HG02870 (cell line): ENCODE measurements around the gene KRT78.
"Not testable (repeated sequence)": the region's sequence is repeated elsewhere in the genome, so short reads cannot be mapped to it uniquely, and the experiment has no call there.

Experiments
- ATAC-seq: cut with Tn5 transposase; IDR thresholded peaks from one replicate; pipeline ENCODE4 v1.9.1; 2021; ENCODE audit warnings: mild to moderate bottlenecking, moderate library complexity; ENCODE audit not compliant: unreplicated experiment

KRT78 gene

GRCh38 chr12:52872644-52873389 lies 24.0 kb upstream of the KRT78 start:
- no peak for ATAC-seq

- ATAC-seq, result no peak
Measured at GRCh38 chr12:52871291-52872039, 22.7 kb upstream of the KRT78 start.

DNA sequence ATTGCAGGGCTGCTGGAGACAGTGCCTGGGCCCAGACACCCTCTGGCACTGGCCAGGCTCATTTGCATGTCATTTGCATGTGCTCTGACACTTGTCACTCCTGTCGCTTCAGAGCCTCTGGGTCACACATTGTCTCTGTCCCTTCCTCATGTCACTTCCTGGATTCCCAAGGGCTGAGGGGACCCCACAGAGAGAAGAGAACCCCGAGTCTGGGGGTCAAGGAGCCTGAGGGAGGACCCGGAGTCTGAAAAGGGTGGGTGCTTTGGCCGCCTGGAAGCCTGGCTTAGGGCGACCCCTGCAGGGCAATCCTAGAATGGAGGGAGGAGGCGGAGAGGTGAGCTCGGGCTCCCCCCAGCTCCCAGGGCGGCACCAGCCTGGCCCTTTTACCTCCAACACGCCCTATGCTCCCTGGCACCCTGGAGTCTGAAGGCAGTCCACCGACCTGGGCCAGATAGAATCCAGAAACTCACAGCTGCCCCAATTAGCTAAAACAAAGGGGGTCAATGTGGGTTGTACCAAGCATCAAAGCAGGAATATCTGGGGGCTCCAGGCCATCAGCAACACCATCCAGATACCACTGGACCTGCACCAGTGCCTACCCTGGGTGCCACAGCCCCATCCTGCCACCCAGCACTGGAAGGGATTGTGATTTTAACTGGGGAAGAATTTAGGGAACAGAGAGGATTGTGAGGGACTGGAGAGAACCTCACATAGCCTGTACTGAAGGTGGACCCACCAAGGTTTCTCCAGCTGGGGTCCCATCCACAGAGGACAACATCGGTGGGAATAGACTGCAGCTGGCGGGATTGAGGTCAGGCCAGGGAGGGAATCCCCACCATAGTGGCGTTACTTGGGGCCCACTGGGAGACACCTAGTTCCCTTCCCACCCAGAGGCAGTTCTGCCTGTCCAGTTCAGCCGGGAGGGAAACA lies 21.8 kb upstream of the KRT78 start:
- ATAC-seq, result peak; percentile 55

- no peak for ATAC-seq
Measured at GRCh38 chr12:52867642-52868041, 18.8 kb upstream of the KRT78 start.

DNA sequence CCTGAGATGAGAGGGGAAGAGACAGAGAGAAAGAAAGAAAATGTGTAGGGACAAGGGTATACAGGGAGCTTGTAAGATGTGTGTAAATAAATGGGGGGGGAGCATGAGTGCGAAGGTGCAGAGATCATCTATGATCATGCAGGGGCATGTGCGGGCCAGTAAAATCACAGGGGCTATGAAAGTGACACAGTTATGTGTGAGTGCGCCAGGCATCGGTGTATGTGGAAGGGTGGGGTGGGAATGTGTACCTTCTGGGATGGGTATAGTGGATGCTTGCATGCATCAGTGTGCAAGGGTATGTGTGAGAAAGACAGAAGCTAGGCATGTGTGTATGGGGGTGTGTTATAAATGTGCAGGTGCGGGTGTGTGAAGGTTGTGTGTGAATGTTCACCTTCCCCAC lies 18.4 kb upstream of the KRT78 start:
- no peak for ATAC-seq

GRCh38 chr12:52865090-52865944 lies 16.5 kb upstream of the KRT78 start:
- no peak for ATAC-seq

GRCh38 chr12:52862023-52862422 lies 13.2 kb upstream of the KRT78 start:
- ATAC-seq, result no peak

DNA sequence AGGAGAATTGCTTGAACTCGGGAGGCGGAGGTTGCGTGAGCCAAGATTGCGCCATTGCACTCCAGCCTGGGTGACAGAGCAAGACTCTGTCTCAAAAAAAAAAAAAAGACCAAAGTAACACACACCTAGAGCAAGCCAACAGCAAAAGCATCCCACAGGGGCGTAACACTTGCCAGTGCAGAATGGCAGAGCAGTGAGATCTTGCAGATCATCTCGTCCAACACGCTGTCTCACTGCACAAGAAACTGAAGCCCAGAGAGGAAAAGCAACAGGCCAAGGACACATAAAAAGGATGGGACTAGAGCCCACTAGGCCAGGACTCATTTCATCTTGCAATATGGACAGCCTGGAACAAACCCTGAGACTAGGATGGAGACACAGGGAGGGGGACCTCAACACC lies 12.7 kb upstream of the KRT78 start:
- ATAC-seq, result no peak

DNA sequence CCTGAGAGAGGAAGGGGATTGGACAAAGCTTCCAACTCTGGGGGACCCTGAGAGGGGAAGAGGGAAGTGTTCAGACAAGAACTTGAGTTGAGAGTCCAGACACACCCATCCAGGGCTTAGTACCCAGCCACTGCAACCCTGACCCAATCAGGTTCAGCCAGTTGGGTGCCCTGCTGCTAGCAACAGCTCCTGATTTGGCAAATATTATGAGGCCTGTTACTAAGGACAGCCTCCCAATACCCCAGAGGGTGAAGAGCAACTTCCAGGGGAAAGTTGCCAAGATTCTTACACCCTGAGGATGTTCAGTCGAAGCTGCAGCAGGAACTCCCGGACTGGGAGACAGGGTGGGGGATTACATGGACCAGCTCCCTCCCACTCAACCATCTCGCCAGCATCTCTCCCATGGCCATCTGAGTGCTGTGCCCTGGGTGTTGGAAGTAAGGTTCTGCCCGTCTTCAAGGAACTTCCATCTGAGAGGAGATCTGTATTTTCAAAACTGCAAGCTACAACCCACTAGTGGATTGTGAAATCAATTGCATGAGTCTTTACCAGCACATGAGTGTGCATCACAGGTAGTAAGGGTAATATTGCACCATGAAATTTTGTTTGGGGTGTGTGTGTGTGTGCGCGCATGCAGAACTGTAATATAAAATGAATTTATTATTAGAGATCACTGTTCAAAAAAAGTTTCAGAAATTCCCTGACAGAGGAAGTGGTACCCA lies 11.5 kb upstream of the KRT78 start:
- no peak for ATAC-seq

- ATAC-seq, result no peak
Measured at GRCh38 chr12:52857500-52857899, 8.7 kb upstream of the KRT78 start.

GRCh38 chr12:52856787-52857186 lies 8.0 kb upstream of the KRT78 start:
- ATAC-seq, result no peak

DNA sequence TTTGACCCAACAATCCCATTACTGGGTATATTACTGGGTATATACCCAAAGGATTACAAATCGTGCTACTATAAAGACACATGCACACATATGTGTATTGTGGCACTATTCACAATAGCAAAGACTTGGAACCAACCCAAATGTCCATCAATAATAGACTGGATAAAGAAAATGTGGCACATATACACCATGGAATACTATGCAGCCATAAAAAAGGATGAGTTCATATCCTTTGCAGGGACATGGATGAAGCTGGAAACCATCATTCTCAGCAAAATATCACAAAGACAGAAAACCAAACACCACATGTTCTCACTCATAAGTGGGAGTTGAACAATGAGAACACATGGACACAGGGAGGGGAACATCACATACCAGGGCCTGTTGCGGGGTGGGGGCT lies 7.3 kb upstream of the KRT78 start:
- not testable (repeated sequence) for ATAC-seq

- ATAC-seq, result no peak
Measured at GRCh38 chr12:52851787-52852186, 3.0 kb upstream of the KRT78 start.

DNA sequence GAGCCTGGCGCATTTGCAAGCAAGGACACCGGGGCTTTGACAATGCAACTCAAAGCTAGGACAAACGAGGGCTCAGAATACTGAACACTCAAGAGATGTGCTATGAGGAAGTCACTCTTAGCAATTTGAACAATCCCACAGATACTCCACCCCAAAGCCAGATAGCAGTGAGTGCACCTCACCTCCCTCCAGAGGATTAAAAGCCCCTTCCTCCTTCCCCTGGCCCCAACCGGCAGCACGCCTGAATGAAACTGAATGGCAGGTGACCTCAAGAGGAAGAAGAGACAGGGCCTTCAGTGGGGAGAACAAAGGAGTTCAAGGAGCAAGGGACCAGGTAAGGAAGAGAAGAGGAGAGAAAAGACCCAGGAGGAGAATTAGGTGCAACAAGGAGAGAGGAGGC lies 1.9 kb upstream of the KRT78 start:
- ATAC-seq, result no peak

DNA sequence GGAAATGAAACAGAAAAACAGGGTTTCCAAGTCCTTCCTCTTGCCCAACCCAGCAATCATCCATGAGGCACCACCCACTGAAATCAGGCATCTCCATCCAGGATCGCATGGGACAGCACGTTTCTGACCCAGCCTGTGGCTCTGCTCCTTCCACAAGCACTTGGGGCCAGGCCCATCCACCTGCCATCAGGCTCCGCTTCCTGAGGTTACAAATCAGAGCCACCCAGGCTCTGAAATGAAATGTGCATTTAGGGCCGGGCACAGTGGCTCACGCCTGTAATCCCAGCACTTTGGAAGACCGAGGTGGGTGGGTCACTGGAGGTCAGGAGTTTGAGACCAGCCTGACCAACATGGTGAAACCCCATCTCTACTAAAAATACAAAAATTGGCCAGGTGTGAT lies 717 bp upstream of the KRT78 start:
- ATAC-seq, result no peak

- ATAC-seq, result no peak
Measured at GRCh38 chr12:52847335-52848102, 1.3 kb downstream of the KRT78 start.

DNA sequence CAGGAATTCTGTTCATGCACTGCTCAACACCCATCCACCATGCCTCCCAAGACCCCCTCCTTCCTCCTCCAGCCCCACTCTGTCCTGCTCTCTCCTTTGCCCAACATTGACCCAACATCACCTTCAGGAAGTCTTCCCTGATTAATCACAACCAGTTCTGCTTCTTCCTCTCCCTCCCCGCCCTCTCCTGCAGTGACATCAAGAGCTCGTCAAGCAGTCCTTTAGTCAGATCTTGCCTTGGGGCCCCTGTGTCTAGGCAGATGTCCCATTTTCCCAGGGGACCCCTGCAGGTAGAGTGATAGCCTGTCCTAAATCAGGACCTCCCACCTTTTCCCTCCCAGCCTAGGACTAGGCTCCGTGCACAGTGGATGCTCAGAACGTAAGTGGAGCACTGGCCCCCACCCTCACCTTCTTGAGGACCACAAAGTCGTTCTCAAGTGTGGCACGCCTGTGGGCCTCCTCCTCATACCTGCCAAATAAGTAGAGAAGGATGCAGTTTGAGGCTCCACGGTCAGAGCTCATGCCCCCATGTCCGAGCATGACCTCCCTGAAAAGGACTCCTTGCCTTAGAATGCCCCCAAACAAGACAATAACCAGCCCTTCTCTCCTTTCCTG lies 2.3 kb downstream of the KRT78 start:
- ATAC-seq, result no peak

DNA sequence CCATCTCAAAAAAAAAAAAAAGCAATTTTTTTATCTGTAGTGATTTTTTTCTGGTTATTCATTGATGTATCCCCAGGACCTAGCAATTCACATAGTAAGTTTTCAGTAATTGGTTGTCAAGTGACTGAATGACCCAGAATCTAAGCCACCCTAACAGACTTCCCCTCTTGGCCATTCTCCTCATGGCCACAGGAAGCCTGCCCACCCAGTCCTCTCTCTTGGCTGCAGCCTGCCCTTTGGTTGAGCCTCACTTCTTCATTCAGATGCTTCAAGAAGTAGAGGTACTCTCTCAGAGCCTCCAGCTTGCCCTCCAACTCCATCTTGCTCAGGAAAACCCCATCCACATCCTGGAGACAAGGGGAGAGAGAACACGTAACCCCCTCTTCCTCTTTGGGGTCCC lies 2.8 kb downstream of the KRT78 start:
- ATAC-seq, result no peak

DNA sequence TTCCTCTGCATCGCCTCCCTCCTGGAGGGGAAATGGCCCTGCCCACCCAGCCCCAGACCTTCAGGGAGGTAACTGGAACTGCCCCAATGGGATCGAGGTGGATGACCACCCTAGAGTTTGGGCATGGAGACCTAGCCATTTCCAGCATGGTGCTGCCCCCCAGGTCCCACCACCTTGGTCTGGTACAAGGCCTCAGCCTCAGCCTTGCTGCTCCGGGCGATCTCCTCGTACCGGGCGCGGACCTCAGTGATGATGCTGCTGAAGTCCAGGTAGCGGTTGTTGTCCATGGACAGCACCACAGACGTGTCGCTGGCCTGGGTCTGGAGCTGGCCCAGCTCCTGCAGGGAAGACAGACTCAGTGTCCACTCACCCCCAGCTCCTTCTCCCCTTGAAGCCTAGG lies 4.4 kb downstream of the KRT78 start:
- no peak for ATAC-seq
